HepG2 (cell line): Measurements from ENCODE around the gene DNMT3A. TPM values are rescaled to one million over a fixed set of nuclear protein-coding genes. Genes with fewer than 3 reads are reported as not detected.

Experiments used
- CC2D1A ChIP-seq: sonication (generic); formaldehyde crosslinking; IDR thresholded peaks from 2 replicates; pipeline ENCODE4 v1.8.1; 2023; ENCODE audit warnings: mild to moderate bottlenecking, missing genetic modification reagents
- DPF2 ChIP-seq: sonication (generic); formaldehyde crosslinking; IDR thresholded peaks from 2 replicates; pipeline ENCODE4 v1.4.0; 2020; ENCODE audit warnings: mild to moderate bottlenecking, low read depth, missing genetic modification reagents, borderline replicate concordance
- E2F5 ChIP-seq: sonication (generic); formaldehyde crosslinking; conservative IDR thresholded peaks from 2 replicates; pipeline ENCODE4 v1.4.0; 2020; ENCODE audit warnings: missing genetic modification reagents
- HBP1 ChIP-seq: IDR thresholded peaks from 2 replicates; pipeline ENCODE4 v1.6.1; 2016; ENCODE audit warnings: low read depth, control low read depth
- HNF1B ChIP-seq: sonication (generic); formaldehyde crosslinking; IDR thresholded peaks from 2 replicates; pipeline ENCODE4 v1.5.1; 2020; ENCODE audit warnings: mild to moderate bottlenecking, moderate library complexity, missing genetic modification reagents
- MEIS1 ChIP-seq: sonication (generic); formaldehyde crosslinking; IDR thresholded peaks from 2 replicates; pipeline ENCODE4 v1.9.0; 2021; ENCODE audit warnings: mild to moderate bottlenecking, missing genetic modification reagents, moderate library complexity, borderline replicate concordance
- MIER2 ChIP-seq: IDR thresholded peaks from 2 replicates; pipeline ENCODE4 v1.6.1; 2016; ENCODE audit warnings: missing biosample characterization, missing genetic modification reagents
- NFRKB ChIP-seq: fragments of 450-650 bp; IDR thresholded peaks from 2 replicates; pipeline ENCODE4 v1.6.1; 2017
- NR1H2 ChIP-seq: sonication (generic); formaldehyde crosslinking; IDR thresholded peaks from 2 replicates; pipeline ENCODE4 v1.8.1; 2022; ENCODE audit warnings: low read depth, missing genetic modification reagents, borderline replicate concordance
- RNF2 ChIP-seq: fragments of 450-650 bp; conservative IDR thresholded peaks from 2 replicates; pipeline ENCODE4 v1.6.1; 2016; ENCODE audit warnings: low read depth
- SAFB2 ChIP-seq: sonication (generic); formaldehyde crosslinking; IDR thresholded peaks from 2 replicates; pipeline ENCODE4 v1.5.1; 2020; ENCODE audit warnings: missing genetic modification reagents, low read depth, mild to moderate bottlenecking, borderline replicate concordance
- SRY ChIP-seq: sonication (generic); formaldehyde crosslinking; IDR thresholded peaks from 2 replicates; pipeline ENCODE4 v1.8.0; 2022; ENCODE audit warnings: mild to moderate bottlenecking, missing genetic modification reagents
- TP53 ChIP-seq: sonication (generic); formaldehyde crosslinking; conservative IDR thresholded peaks from 2 replicates; pipeline ENCODE4 v1.4.0; 2020; ENCODE audit warnings: missing genetic modification reagents
- ZBTB34 ChIP-seq: sonication (generic); formaldehyde crosslinking; IDR thresholded peaks from 2 replicates; pipeline ENCODE4 v1.8.0; 2022; ENCODE audit warnings: mild to moderate bottlenecking, missing genetic modification reagents
- ZFP36L2 ChIP-seq: sonication (generic); formaldehyde crosslinking; IDR thresholded peaks from 2 replicates; pipeline ENCODE4 v1.4.0; 2020; ENCODE audit warnings: missing genetic modification reagents
- ZNF296 ChIP-seq: sonication (generic); formaldehyde crosslinking; conservative IDR thresholded peaks from 2 replicates; pipeline ENCODE4 v1.5.0; 2020; ENCODE audit warnings: mild to moderate bottlenecking, missing genetic modification reagents
- ZNF468 ChIP-seq: sonication (generic); formaldehyde crosslinking; IDR thresholded peaks from 2 replicates; pipeline ENCODE4 v1.8.0; 2022; ENCODE audit warnings: mild to moderate bottlenecking, moderate library complexity, missing genetic modification reagents
- ZNF512B ChIP-seq: sonication (generic); formaldehyde crosslinking; IDR thresholded peaks from 2 replicates; pipeline ENCODE4 v1.5.1; 2020; ENCODE audit warnings: missing genetic modification reagents, mild to moderate bottlenecking, borderline replicate concordance
- ZNF549 ChIP-seq: sonication (generic); formaldehyde crosslinking; IDR thresholded peaks from 2 replicates; pipeline ENCODE4 v1.5.0; 2020; ENCODE audit warnings: missing genetic modification reagents
- ZNF550 ChIP-seq: sonication (generic); formaldehyde crosslinking; IDR thresholded peaks from 2 replicates; pipeline ENCODE4 v1.4.0; 2020; ENCODE audit warnings: mild to moderate bottlenecking, missing genetic modification reagents, borderline replicate concordance
- ZNF572 ChIP-seq: sonication (generic); formaldehyde crosslinking; IDR thresholded peaks from 2 replicates; pipeline ENCODE4 v1.5.1; 2020; ENCODE audit warnings: mild to moderate bottlenecking, missing genetic modification reagents
- polyA plus RNA-seq, 8 experiments: library from polyadenylated mRNA; depleted of rRNA in 3 of 8; stranded (reverse) in 7 of 8; unstranded in 1 of 8; fragments of >200 nt; fragmentation: Illumina TruSeq in 4 of 8; extraction: Trizol in 4 of 8; gene quantifications; 2 replicates each; pipeline versions ENCODE4 v1.2.1 to v1.2.3, GENCODE V29; 2011 to 2016; ENCODE audit warnings: low read depth in 4 of 8, missing spikeins in 1 of 8, mixed read lengths in 1 of 8; ENCODE audit not compliant: insufficient read depth in 1 of 8
- total RNA-seq, 5 experiments: library from RNA; depleted of rRNA; stranded (reverse); fragments of >200 nt; fragmentation: Illumina TruSeq; extraction: Trizol; gene quantifications; 2 replicates each; pipeline ENCODE4 v1.2.3, GENCODE V29; 2016; ENCODE audit warnings: low read depth in 1 of 5

Gene DNMT3A
- total and polyA plus RNA-seq, 2 of the 13 experiments (the other 11 are each of a cell fraction or from before 2014, with no cell fraction given), result 14.7 to 29.1 TPM

GRCh38 chr2:25251422-25252273 is 90.1 kb downstream of the DNMT3A start (continued):
- peak; percentile 80 for TF ChIP-seq DPF2
- no peak for TF ChIP-seq ZNF512B (CRISPR knock-in tag)
- TF ChIP-seq ZNF296 (CRISPR knock-in tag), result no peak
- TF ChIP-seq TP53 (CRISPR knock-in tag), result no peak
- peak; percentile 89; the same call in 1 of the 2 replicates for TF ChIP-seq HNF1B (CRISPR knock-in tag)
- TF ChIP-seq MIER2 (CRISPR knock-in tag), result peak; percentile 69; the same call in 1 of the 2 replicates
- no peak for TF ChIP-seq ZBTB34 (CRISPR knock-in tag)
- 0 out of 2 replicates have a peak, but pooled peaks have one; percentile 60 for TF ChIP-seq ZNF550 (CRISPR knock-in tag)
- TF ChIP-seq RNF2, result peak; percentile 96; the same call in 1 of the 2 replicates
- peak; percentile 98 for TF ChIP-seq MEIS1 (CRISPR knock-in tag)
- TF ChIP-seq CC2D1A (CRISPR knock-in tag), result no peak
- no peak for TF ChIP-seq E2F5 (CRISPR knock-in tag)
- TF ChIP-seq ZNF468, result peak; percentile 66; the same call in 1 of the 2 replicates
- peak; percentile 19 for TF ChIP-seq SRY (CRISPR knock-in tag)
- no peak for TF ChIP-seq ZFP36L2
- TF ChIP-seq ZNF572 (CRISPR knock-in tag), result no peak
- peak; percentile 81; the same call in 1 of the 2 replicates for TF ChIP-seq SAFB2
- TF ChIP-seq ZNF549 (CRISPR knock-in tag), result no peak
- peak; percentile 82 for TF ChIP-seq HBP1 (CRISPR knock-in tag)
- no peak for TF ChIP-seq NFRKB
- TF ChIP-seq NR1H2 (CRISPR knock-in tag), result no peak; the same call in 1 of the 2 replicates
